Tracheal epithelial cell (primary cell): ENCODE data around the gene DUSP3. TPM values are rescaled to one million over a fixed set of nuclear protein-coding genes. Genes with fewer than 3 reads are reported as not detected.

Experiments
- total RNA-seq: library from RNA; depleted of rRNA; stranded (reverse); fragments of >200 nt; gene quantifications from 2 replicates; pipeline ENCODE4 v1.2.1, GENCODE V29; 2014

The DUSP3 gene
- total RNA-seq: 39.4 and 69.2 TPM in 2 replicates

DNA sequence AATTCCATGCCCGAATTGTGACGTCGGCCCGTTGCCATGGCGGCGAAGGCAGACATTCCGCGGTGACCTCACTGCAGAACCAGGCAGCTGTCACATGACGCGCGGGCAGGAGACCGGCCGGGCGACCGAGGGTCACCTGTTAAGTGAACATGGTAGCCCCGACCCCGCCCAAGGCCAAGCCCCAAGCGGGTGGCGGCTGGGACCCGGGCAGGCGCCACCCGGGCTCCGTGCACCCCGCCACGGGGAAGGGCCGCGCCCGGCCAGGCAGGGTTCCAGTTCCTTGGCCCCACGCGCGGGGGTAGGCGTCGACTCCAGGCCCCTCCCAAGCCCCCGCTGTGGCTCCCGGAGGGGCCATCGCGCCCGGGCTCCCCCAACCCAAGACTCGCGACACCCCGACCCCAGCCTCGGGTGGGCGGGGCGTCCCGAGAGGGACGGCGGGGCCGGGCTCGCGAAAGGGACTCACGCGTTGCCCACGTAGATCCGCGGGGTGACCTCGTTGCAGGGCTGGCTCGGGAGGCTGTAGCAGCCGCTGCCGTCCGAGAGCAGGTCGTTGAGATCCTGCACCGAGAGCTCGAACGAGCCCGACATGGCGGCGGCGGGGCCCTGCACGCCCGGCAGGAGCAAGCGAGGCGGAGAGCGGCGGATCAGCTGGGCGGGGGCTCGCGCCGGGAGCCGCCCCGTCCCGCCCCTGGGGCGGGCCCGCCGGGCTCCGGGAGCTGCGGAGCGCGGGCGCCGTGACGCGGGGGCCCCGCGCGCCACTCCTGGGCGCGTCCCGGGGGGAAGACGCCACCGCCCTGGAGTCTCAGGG, at the start of gene DUSP3:
TSS of gene DUSP3 (minus strand) at position 641 of the 808 bp plus-strand sequence. CDS start at position 588, 53 bp downstream.

DNA sequence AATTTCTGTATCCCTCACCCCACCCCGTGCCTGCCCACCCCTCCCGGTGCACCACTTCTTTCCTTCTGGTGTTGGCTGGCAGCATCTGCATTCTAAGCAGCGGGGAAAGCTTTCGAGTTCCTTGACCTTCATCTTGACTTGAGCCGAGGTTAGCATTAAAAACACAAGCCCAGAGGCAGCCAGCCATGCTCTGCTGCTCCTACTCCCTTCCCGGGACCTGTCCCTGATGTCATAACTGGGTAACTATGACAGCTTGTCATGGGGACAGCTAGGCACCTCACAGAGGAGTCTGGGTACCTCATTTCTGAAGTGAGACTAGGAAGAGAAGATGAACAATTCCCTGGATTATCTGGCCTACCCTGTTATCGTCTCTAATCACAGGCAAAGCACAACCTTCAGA, 1.4 kb upstream of the DUSP3 start, which contains the start of gene CFAP97D1:
TSS of gene CFAP97D1 (plus strand) at position 301 of the 400 bp plus-strand sequence. CDS start at position 329, 28 bp downstream.

DNA sequence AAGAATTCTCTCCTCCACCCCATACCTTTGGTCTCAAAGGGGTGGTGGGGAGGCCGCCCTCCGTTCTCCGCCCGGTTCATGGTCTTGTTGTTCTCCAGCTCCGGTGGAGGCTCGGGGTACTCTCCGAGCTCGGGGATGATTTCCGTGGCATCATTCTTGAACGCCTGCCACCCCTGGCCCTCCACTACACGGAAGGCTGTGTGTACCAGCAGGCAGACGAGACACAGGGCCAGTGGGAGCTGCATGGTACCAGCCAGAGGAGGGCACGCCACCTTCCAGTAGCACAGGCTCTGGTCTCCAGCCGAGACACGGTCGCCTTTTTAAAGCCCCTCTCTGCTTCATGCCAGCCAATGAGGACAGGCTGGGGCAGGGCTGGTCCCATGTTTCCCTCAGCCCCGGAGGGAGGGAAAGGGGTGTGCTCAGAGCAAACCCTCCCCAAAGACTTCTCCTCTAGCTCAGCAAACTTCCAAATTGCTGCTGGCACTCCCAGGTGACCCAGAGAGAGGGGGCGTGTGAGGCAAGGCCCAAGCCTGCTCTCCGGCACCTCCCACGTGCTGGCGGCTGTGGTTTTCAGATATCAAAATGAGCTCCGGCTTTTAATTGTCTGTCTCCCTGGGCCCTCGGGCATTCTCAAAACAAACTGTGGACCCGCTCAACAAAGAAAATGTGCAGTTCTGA, 20.1 kb downstream of the DUSP3 start, which contains the start of gene SOST:
TSS of gene SOST (minus strand) at position 295 of the 678 bp plus-strand sequence. CDS start at position 245, 50 bp downstream.

Other genes with a start within 250 kb of the DUSP3 start
- 4.7 and 5.1 TPM in 2 replicates for gene ETV4, start 232.6 kb downstream of the DUSP3 start, total RNA-seq
- gene MEOX1, start 117.1 kb downstream of the DUSP3 start, total RNA-seq: 1.2 TPM in 1 of 2 replicates, not detected in the other
- under 0.01 TPM in 1 of 2 replicates, not detected in the other for gene SOST, start 20.2 kb downstream of the DUSP3 start, total RNA-seq
- not detected in 2 replicates for gene CFAP97D1, start 1.5 kb upstream of the DUSP3 start, total RNA-seq
- gene MPP3, start 54.2 kb upstream of the DUSP3 start, total RNA-seq: 8.2 and 10.0 TPM in 2 replicates
- not detected in 2 replicates for gene CD300LG, start 68.2 kb upstream of the DUSP3 start, total RNA-seq
- 0.21 and 0.96 TPM in 2 replicates for gene MPP2, start 128.6 kb upstream of the DUSP3 start, total RNA-seq
- gene PPY, start 163.5 kb upstream of the DUSP3 start, total RNA-seq: not detected in 2 replicates
- 2.1 TPM in 1 of 2 replicates, not detected in the other for gene PYY, start 175.0 kb upstream of the DUSP3 start, total RNA-seq
- 31.1 and 33.7 TPM in 2 replicates for gene NAGS, start 225.6 kb upstream of the DUSP3 start, total RNA-seq
- 75.9 and 104 TPM in 2 replicates for gene TMEM101, start 236.0 kb upstream of the DUSP3 start, total RNA-seq